Activated CD8-positive, alpha-beta memory T cell treated with anti-CD3 and anti-CD28 coated beads for 36 hours (primary cell): ENCODE results near the gene NFIA. TPM values are rescaled to one million over a fixed set of nuclear protein-coding genes. Genes with fewer than 3 reads are reported as not detected.
"Not testable (repeated sequence)": the region's sequence is repeated elsewhere in the genome, so short reads cannot be mapped to it uniquely, and the experiment has no call there.

Experiments used
- CTCF ChIA-PET: fragments of 350-600 bp; sonication (Branson Sonifier 250); formaldehyde crosslinking; loops from one replicate; lab custom pipeline; 2021; ENCODE audit warnings: antibody characterized with exemption; lab: Charles Lee
- POLR2A ChIA-PET: fragments of 350-600 bp; sonication (Branson Sonifier 250); formaldehyde crosslinking; loops from one replicate; lab custom pipeline; 2021; ENCODE audit warnings: antibody characterized with exemption; lab: Charles Lee
- total RNA-seq, 2 experiments: library from RNA; stranded (reverse); gene quantifications; one replicate each; pipeline ENCODE4 v1.2.3, GENCODE V29; 2021

NFIA gene
- total RNA-seq, 2 experiments from 2014 or later = 3.6 to 4.8 TPM

DNA sequence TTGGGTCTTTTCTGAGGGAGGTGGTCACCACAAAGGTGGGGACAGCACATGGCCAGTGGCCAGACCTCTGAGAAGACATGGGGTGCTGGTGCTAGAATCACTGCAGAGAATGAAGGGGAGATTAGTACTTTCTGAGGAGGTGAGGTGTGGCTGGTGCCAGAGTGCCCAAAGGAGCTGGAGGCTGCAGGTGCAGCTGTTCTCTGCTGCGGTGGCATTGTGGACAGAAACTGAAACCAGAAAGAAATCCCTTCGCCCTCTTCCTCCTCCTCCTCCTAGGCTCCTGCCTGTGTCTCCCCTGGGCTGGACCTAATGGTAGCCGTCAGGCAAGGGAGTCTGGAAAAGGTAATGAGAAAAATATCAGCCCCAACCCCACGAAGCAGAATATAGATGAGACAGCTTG lies 380.9 kb downstream of the NFIA start:
- POLR2A ChIA-PET = no interaction called here
- CTCF ChIA-PET = no interaction called here

DNA sequence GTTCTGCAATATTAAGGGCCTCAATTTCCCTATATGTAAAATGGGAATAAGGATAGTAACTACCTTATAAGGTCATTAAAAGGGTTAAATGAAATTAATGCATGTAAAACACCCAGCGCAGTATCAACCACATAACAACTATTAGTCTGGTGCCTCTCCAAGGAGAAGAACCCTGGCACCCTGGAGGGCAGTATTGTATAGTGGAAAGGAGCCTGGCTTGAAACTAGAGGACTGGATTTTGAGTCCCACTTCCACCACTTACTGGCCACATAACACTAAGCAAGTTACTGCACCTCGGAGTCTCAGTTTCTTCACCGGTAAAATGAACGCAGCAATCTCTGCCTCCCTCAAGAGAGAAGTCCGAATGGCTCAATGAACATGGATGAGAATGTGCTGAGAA lies 385.5 kb downstream of the NFIA start:
- CTCF ChIA-PET, POLR2A ChIA-PET: not testable (repeated sequence)

DNA sequence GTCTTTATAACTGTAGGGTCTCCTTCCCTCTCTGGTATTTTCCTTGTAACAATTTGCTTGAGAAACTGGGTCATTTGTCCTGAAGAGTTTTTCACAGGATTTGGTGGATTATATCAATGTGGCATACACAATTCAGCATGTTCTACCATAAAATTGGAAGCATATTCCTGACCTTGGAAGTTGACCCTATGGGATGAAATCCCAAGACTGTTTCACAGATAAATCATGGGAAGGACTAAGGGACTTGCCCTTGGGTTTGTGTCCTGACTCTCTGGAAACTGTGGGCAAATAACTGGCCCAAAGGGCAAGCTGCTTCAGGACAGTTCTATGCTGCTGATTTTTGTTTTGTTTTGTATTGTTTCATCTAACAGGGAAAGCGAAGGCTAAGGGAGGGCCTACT lies 387.0 kb downstream of the NFIA start:
- CTCF ChIA-PET = no interaction called here
- POLR2A ChIA-PET = no interaction called here

DNA sequence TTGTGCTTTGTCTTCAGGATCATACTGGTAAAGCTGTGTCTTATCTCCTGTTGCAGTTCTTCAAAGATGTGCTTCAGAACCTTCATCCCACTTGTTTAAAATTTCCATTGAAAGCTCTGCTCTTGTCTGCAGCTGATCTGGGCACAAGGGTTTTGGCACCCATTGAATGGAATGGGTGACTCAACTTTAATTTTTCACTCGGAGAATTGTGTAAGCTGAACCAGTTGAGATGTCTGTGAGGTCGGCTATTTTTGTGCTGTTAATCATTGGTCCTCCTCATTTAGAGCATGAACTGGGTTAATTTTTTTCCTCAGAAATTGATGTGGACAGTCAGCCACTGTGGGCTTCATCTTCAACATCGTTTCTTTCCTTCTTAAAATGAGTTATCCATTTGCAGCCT lies 390.5 kb downstream of the NFIA start:
- CTCF ChIA-PET = interaction anchor here (0.6 kb wide), 1 partner anchor 10 kb away, joined by 5 read pairs; no protein-coding TSS in a partner anchor
- POLR2A ChIA-PET = no interaction called here

DNA sequence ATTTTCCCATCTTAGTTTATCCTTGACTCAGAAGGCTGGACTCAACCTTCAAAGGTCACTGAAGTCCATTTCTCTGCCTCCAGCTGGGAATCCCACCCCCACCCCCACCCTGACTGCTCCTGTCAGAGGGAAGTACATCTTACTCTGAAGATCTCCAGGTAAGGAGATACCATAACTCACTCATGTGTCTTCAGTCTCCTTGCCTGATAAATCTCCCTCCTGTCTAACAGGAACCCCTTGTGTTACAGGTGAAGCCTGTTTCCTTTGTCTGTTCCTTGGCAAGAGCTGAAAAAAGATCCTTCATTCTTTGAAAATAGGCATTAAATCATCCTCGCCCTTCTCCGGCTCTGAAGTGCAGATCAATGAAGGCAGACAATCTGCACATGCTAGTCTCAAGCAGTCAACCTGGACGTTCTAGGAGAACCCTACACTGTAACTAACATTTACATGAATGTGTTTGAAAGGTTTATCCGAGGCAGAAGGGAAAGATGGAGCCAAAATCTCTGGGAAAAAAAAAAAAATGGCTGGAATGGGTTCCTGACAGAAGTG lies 392.0 kb downstream of the NFIA start:
- POLR2A ChIA-PET = no interaction called here
- CTCF ChIA-PET = no interaction called here

DNA sequence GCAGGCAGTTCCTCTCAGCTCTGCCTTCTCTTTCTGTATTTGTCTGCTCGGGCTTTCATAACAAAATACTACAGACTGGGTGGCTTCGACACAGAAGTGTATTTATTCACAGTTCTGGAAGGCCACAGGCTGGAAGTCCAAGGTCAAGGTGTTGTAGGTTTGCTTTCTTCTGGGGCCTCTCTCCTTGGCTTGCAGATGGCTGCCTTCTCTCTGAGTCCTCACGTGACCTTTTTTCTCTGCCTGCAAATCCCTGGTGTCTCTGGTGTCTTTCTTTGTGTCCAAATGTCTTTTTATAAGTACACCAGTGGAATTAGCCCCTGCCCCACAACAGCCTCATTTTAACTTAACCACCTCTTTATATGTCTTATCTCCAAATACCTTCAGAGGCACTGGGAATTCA lies 392.6 kb downstream of the NFIA start:
- POLR2A ChIA-PET = no interaction called here
- CTCF ChIA-PET = no interaction called here

DNA sequence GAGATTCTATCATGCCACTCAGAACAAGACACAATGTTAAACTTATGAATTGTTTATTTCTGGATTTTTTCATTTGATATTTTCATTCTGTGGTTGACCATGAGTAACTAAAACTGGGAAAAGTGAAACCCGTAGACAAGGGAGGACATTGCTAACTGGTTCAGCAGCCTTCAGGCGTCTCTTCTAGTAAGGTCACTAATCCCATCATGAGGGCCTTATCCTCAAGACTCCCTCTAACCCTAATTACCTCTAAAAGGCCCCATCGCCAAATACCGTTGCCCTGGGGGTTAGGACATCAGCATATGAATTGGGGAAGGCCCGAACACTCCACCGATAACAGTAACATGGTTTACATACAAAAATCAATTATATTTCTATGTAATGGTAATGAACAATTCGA lies 394.9 kb downstream of the NFIA start:
- POLR2A ChIA-PET = no interaction called here
- CTCF ChIA-PET = no interaction called here

DNA sequence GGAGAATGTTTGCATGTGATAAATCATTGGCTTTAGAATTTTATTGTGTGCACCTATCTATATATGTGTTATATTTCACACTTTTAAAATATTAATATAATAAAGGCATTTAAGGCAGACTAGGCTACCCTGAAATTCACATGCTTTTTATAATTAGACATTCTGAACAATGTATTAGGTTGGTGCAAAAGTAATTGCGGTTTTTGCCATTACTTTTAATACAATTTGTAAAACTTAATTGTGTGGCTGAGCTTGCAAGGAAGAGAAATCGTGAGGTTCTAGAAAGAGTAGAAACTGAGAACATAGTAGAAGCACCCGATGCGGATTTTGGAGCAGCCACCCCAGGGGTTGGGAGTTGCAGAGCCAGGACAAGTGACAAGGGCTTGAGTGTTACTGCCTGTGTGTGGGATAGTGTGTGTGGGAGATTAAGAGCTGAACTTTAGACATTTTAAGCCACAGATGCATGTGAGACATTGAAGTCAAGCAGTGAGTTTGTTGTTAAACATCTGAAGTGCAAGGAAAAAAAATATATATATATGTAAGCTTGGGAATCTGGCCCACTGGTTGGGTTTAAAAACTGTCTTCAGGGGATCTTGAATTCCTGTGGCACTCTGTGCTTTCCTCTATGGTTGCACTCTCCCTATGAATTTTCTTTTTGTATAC lies 398.0 kb downstream of the NFIA start:
- ChIA-PET CTCF (no interaction called here), POLR2A (no interaction called here)

DNA sequence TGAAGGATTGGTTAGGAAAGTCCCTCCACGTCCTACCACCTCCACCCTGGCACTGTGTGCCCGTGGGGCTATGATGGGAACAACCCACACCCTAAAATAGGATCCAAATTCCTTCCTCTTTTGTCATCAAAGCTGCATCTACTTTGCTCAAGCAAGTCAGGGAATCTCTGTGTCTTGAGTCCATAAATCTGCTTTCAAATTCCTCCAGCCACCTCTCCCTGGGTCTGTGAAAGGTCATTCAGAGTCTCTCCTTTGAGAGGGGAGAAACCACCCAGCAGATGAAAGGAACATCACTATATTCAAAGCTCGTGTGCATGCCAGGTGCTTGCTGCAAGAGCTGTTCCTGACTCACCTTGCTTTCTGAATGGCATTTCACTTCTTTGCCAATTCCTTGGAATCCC lies 399.0 kb downstream of the NFIA start:
- ChIA-PET CTCF (no interaction called here), POLR2A (no interaction called here)

DNA sequence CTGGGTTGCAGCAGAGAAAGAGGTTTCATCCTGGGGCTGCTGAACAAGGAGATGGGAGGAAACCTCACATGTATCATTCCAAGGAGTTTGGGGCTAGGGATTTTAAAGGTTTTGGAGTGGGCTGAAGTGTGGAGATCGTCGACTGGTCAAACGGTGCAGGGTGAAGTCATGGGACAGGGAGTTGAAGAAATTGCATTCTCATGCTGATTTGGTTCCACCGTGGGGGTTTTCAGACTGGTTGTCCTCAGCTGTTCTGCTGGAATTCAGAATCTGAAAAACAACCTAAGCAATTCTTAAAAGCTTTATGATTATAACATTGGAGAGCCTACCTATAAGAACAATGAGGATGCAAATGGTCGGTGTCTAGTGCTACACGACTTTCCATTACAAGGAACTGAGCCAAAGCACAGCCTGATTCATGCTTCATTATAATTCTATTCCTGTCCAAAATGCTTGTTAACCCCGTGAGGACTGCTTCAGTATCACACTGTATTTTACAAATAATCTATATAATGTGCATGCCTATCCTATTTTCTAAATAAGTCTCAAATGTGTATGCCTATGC lies 399.9 kb downstream of the NFIA start:
- CTCF ChIA-PET = no interaction called here

DNA sequence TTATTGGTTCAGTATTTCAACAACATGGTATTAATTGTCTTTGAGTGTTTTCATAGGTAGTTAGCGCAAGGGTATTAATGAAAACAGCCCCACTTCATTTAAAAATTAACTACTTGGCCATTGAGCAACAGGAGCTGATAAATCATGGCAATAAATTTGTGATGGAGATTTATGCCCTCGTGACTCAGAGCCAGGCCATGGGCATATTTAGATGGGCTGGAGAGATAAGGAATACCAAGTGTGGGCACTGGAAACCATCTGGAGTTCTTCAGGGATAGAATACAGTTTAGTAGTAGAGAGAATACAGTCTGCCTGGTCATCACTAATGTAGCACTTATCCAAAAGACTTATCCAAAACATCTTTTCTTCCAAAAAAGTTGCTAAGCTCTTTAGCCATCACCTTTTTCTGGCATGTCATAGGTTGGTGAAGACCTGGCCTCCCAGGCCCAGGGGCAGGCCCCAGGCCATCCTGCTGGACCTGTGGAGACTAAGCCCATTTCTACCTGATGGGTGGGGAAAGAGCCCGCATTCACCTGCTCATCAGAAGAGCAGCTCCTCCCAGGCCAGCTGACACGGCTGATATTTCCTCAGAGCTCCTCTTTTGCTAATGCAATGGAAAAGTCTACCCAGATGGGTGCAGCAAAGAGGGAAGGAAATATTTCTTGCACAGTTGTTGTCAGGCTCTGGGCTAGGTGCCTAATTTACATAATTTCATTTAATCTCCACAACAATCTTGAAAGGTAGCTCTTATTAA lies 404.6 kb downstream of the NFIA start:
- ChIA-PET POLR2A (no interaction called here), CTCF (no interaction called here)

More for the DNA sequence above, 399.9 kb downstream of the NFIA start:
- POLR2A ChIA-PET = no interaction called here

DNA sequence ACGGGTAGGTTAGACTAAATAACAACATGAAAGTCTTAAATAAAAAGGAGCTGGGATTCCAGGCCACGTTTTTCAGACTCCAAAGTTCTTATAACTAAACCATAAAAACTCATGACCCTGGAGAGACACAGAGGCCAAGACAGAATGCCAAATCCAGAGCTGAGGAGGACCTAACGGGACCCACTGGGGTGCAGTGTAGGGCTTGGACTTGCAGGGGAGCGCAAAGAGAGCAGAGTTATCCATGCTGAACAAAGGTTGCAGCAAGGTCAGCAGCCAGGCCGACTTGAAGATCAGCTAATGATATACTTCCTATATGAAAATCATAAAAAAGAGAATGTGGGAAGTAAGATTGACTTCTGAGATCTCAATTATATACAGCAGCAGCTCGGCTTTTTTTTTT lies 405.4 kb downstream of the NFIA start:
- POLR2A ChIA-PET = no interaction called here

DNA sequence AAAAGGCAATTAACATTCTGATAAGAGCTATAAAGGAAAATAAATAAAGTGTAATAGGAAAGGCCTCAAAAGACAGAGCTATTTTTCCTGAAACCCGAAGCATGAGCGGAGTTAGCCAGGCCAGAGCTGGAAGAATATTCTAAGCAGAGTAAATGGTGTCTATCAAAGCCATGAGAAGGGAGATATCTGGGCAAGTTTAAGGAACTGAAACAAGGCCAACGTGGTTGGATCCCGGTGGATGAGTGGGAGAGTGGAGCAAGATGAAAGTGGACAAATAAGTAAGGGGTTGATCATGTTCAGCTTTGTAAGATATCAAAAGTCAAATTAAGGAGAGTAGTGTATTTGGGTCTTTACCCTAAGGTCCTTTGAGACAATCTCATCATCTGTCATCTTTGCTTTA lies 408.6 kb downstream of the NFIA start:
- CTCF ChIA-PET = no interaction called here
- POLR2A ChIA-PET = no interaction called here

More for the DNA sequence above, 405.4 kb downstream of the NFIA start:
- CTCF ChIA-PET = interaction anchor here (0.9 kb wide), 1 partner anchor 101 kb away, joined by 3 read pairs; no protein-coding TSS in a partner anchor

DNA sequence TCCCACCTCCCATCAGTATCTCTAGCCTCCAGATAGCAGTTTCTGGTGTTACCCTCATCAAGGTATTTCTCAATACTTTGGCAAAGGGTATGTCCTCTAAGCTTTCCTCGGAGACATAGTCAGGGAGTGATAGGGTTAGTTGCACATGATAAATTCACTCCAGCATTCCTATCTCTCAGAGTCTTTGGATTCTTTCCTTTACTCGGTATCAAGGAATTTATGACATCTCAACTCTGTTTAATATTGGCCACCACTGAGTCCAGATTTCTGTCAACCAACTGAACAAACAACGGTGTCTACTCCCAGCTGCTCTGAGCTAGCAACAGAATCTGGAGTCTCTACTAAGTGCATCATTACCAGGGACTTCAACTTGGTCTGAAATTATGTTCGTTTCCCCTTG lies 409.1 kb downstream of the NFIA start:
- ChIA-PET POLR2A (no interaction called here), CTCF (no interaction called here)

DNA sequence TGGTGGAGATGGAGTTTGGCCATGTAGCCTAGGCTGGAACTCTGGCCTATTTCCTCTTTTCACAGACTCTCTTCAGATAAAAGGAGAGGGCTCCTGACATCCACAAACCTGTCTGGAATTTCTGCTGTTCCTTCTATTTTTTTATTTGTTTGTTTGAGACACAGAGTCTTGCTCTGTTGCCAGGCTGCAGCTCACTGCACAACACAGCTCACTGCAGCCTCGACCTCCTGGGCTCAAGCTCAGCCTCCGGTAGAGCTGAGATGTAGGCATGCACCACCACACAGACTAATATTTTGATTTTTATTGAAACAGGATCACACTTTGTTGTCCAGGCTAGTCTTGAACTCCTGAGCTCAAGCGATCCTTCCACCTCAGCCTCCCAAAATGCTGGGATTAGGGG lies 411.6 kb downstream of the NFIA start:
- CTCF ChIA-PET = no interaction called here
- POLR2A ChIA-PET = no interaction called here

DNA sequence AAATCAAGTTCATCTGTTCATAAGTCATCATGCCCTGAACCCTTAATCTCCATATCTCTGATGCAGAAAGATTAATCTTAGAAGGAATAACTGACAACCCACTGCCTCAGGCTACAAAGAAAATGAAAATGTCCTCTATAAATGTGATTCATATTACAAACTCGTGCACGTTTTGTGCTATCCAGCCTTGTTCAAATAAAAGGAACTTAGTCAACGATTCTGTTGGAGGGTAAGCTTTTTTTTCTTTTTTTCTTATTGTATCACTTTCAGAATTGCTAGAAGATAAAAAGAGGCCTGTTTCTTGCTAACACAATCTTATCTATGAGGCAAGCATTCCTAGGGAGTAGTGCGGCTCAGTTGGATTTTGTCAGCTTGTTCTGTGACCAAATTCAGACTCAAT lies 414.1 kb downstream of the NFIA start:
- CTCF ChIA-PET = no interaction called here
- POLR2A ChIA-PET = no interaction called here

DNA sequence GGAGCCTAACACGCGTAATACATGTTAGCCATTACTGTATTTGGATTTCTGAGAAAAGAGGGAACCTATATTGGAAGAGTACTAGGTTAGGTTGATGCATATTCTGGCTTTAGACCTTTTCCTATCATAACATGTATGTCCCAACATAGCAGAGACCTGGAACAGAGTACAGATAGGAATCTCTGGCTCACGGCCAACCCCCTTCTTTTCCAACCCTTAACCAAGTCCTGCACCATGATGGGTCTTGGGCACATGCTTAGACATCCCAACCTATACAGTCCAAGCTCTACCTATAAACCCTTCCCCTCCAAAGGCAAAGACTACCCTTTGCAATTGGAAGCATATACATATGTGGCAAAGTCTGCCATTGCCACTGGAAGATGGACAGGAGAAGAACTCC lies 414.7 kb downstream of the NFIA start:
- CTCF ChIA-PET = no interaction called here
- POLR2A ChIA-PET = no interaction called here

DNA sequence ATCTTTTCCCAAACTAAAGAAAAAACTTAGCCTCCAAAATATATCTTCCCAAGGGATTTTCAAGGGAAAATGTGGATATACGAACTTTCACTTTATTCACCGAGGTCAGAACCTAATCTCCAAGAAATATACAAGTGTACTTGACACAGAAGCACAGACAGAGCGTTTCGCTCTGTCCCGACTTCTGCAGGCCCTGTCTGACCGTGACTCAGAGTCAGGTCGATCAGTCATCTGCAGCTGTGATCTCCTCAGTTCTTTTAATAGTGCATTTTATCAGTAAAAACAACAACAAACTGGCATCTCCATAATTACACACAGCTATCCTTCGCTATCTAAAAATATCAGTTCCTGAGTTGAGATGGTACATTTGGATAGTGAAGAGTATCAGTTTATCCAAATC lies 416.0 kb downstream of the NFIA start:
- CTCF ChIA-PET = no interaction called here
- POLR2A ChIA-PET = no interaction called here

DNA sequence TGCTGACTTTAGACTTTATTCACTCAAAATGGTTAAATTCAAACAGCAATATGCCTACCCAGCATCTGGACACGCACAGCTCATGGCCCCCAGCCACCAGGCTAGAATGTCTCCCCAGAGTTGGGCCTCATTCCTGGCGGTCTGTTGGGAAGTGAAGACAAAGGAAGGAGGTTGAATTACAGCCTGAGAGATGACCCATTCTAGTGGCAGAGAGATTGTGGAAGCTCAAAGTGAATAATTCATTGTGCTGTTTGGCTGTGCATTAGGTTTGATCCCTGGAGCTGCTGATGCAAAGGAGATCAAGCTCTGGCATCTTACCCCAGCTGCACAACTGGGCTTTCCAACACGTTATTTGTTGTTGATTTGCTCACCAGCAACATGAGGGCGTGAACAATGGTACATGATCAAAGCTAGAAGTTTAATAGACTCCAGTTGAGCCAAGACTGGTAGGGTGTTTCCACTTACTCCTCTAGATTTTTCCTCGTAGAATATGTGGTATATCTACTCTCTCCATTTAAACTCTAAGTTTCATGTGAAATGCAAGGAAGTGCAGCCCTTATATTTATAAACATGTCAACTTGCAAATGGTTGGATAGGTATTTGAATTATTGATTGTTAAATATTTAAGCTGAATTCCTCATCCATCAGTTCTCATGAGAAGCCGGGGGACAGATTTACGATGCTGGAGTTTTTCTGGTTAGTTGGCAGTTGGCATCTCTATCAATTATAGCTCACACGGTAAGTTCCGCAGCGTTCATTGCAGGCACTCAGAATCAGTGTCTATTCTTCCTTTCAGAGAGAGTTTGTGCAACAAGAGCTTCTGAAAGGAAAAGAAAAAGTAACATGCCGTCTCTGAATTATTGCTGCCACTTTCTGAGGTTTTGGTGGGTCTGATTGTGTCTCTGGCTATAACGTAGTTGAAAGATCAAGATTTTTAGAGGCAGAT lies 419.9 kb downstream of the NFIA start:
- ChIA-PET CTCF (no interaction called here), POLR2A (no interaction called here)

DNA sequence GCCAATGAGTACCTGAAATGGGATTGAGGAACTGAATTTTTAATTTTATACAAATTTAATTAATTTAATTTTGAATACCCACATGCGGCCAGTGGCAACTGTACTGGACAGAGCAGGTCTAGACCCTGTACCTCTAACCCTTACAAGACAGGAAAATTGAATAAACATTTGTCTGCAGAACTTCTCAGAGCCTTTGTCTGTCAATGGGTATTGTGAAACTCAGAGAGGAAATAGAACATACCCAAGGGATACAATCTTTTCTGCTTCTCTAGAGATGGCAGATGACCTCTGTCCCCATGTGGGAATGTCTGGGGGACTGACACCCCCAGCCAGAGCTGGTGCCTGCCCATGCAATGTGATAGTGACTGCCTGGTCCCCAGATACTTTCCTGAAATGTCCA lies 421.9 kb downstream of the NFIA start:
- ChIA-PET POLR2A (no interaction called here), CTCF (no interaction called here)
